HK-2 (cell line): Measurements from ENCODE around the gene ACE2.
"Not testable (repeated sequence)": the region's sequence is repeated elsewhere in the genome, so short reads cannot be mapped to it uniquely, and the experiment has no call there.

Source experiments
- DNase-seq: peaks from one replicate; pipeline ENCODE4 v3.0.0-alpha.2; 2018; ENCODE audit not compliant: unreplicated experiment

The ACE2 gene

GRCh38 chrX:15600745-15601144, at the start of gene ACE2:
TSS of gene ACE2 (minus strand) at chrX:15600960. CDS start at chrX:15600911, 49 bp downstream.
- DNase-seq, result no peak

GRCh38 chrX:15647510-15647909, 46.8 kb upstream of the ACE2 start:
- not testable (repeated sequence) for DNase-seq

DNA sequence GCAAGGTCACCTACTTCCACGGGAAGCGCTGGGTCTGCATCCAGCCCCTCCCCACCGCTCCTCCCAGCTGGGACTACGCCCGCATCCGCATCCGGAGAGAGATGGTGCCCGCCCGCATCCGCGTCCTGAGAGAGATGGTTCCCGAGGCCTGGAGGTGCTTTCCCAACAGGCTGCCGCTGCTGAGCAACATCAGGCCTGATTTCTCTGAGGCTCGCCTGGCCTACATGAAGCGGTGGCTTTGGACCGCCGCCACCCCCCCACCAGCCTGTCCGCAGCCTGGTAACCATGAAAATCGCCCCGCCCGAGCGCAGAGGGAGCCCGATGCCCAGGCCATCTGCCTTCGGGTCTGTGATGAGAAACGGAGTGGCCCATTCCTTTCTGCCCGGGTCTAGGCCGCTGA, 45.8 kb upstream of the ACE2 start:
- no peak for DNase-seq

GRCh38 chrX:15646031-15646430, 45.3 kb upstream of the ACE2 start:
- DNase-seq, result no peak

GRCh38 chrX:15645266-15645665, 44.5 kb upstream of the ACE2 start:
- DNase-seq, result no peak

- DNase-seq, result no peak
Measured at GRCh38 chrX:15644560-15644872, 43.8 kb upstream of the ACE2 start.

DNA sequence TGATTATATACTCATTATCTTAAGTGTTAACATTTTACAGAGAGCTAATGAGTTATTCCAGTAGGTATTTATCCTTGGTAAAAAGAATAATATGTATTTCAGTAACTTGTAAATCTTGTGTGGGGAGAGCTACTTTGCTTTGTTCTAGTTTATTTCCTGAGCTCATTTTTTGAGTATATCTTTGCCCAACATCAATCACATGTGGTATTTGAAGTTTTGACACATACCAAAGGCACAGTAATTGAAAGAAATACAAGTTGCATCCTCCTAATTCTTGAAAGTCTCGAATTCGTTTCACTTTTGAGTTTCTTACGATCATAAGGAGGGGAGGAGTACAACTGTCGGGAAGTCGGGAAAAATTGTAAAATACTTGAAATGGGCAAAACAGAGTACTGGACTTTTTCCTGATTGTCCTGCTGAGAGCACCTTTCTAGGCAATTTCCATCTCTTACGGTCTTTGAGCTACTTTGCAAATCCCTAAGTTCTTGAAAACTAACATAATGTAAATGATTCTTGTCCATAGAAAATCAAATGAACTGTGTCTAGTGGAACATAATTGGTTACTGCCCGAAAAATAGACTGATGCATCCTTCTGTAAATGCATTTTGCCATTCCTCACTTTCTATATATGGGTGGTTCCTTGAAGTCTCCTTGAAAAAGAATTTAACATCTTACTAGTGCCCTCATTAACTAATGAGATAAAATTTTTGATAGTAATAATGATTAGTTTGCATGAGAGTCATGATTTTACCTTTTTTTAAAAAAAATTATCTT, 43.2 kb upstream of the ACE2 start:
- DNase-seq, result no peak

GRCh38 chrX:15631637-15632036, 30.9 kb upstream of the ACE2 start:
- DNase-seq, result no peak

GRCh38 chrX:15623054-15623453, 22.3 kb upstream of the ACE2 start:
- DNase-seq, result no peak

- DNase-seq, result peak; percentile 15
Measured at GRCh38 chrX:15619053-15619755, 18.4 kb upstream of the ACE2 start.

DNA sequence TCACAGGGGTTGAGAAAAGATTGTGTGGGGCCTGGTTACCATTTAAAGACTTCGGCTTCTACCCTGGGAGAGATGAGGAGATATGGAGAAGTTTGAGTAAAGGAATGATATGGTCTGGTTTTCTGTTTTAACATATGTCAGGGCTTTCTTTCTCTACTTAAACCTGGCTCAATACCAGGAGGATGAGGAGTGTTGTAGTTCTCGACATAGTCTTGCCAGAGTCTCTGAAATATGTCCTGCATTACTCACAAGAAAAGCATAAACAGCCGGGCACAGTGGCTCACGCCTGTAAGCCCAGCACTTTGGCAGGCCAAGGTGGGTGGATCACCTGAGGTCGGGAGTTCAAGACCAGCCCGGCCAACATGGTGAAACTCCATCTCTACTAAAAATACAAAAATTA, 16.4 kb upstream of the ACE2 start:
- DNase-seq, result no peak

DNA sequence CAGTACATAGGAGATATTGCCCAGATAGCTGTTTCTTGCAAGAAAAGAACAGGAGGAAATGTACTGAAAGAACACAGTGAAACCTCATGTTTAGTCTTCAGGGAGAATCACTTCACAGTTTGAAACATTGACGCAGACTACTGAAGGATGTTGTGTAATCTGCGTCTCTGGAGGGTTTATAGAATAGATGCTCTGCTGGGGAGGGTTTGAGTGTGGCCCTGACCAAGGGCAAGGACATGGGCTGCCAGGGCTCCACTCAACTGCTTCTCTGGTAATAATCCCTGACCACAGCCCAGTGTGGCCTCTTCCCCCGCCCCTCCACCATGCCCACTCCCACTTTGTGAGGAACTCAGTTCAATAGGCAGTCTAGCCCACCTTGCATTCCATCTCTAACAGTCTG, 15.8 kb upstream of the ACE2 start:
- no peak for DNase-seq

DNA sequence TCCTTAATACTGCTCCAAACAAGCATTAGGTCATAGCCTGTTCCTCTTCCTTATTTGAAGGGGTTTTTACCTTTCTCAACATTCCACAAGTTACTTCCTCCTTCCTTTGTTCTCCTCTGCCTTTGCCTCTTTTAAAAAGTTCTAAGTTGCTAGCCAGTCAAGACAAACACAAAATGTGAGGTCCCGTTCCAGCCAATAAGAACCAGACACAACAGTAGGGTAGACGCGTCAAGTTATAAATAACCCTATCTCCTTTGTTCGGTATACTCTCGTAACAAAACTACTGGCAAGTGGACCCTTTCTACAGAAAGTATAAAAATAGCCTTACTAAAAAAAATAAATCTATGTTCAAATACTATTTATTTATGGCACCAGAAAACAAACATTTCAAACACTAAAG, 6.3 kb upstream of the ACE2 start:
- DNase-seq, result no peak

DNA sequence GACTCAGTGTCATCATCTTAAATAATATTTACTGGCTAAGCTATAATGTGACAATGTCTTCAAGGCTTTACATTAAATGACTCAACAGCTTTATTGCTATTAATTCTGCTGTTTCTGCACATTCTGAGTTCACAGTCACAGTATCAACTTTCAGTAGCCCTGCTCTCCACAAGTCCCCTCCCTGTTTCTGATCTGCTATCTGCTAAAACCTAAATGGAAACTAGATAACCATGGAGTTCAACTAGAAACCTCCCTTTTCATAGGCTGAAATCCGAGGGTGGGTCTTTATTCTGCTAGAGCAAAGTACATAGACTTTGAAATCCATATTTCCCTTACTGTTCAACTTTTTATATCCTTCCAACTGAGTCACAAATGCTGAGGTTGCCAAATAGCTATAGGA, 5.4 kb upstream of the ACE2 start:
- no peak for DNase-seq

DNA sequence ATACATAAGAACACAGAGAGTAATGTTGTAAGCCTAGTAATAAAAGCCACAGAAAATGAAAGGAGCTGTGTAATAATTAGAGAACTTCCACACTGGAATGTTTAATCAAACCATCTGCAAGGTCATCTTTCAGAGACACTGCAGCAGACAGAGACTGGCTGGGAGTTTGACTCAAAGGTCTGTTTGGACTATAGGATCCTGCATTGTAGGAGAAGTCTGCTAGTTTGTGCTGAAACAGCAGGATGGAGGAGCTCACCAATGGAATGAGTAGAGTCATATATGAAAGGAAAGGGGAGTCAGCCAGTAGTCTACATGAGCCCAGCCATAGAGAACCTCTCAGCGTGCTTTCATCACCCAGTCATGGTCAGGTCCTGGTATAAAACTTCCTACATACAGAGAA, 4.5 kb upstream of the ACE2 start:
- DNase-seq, result no peak

DNA sequence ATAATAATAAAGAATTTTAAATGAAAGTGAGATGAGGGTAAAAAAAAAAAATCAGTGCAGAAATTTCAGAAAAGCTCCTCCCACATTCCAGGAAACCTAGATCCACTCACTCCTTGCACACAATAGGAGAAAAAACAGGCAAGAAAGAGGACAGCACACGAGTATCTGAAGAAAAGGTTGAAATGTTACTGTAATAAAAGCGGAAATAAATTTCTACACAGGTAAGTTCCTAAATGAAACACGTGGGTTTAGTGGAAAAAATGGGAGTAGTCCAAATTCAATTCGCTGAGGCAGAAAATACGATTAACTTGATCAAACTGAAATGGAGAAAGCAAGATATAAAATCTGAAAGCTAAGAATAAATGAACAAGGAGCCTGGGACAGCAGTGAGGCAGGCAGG, 2.0 kb upstream of the ACE2 start:
- no peak for DNase-seq

DNA sequence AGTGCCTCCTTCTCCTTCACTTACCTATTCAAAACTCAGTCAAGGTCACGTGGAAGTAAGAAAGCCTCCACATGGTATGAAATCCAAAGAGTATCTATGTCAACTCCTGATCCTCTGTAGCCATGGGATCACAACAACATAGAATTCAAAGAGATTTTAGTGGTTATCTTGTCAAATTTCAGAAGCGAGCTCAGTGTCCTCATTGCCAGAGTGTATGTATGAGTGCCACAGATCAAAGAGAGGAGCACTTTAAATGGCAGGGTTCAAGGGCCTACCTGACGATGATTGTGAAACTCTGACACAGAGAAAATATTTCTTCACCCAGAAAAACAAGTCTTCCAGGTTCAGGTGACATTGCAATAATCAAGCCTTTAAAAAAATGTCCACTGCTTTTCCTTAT, 1.2 kb upstream of the ACE2 start:
- DNase-seq, result no peak

DNA sequence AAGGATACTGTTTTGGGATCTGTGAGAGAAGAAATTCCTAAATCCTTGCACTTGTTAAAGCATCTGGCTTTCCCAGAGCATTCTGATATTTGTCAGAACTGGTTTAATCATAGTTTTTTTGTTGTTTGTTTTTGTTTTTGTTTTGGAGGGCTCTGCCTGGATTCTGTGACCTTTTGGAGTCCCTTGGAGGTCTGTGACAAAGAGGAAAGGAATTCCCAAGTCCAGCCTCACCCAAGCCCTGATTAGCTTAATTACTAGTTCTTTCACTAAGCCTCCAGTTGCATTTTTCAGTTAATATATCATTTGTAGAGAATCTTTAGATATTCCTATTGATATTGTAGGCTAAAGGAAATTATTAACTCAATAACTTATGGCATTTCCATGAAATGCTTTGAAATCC, 711 bp downstream of the ACE2 start:
- no peak for DNase-seq

DNA sequence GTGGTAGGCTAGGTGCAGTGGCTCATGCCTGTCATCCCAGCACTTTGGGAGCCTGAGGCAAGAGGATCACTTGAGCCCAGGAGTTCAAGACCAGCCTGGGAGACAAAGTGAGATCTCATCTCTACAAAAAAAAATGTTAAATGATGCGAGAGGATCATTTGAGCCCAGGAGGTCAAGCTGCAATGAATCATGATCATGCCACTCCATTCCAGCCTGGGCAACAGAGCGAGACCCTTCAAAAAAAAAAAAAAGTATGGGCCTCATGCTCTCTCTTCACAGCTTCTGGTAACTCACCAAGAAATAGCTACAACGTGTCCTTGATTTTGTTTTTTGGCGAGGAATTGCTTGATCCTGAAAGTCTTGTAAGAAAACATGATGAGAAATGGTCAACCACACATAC, 1.3 kb downstream of the ACE2 start:
- DNase-seq, result no peak

GRCh38 chrX:15598026-15598425, 2.7 kb downstream of the ACE2 start:
- DNase-seq, result no peak

GRCh38 chrX:15594371-15594770, 6.4 kb downstream of the ACE2 start:
- no peak for DNase-seq

- DNase-seq, result no peak
Measured at GRCh38 chrX:15579778-15580747, 20.7 kb downstream of the ACE2 start.

GRCh38 chrX:15576019-15576418, 24.7 kb downstream of the ACE2 start:
- DNase-seq, result no peak
